GM10248 (cell line): ENCODE measurements around the gene DKK3.

Experiments
- CTCF ChIA-PET: fragments of 300-600 bp; sonication (Branson Sonifier 250); formaldehyde crosslinking; extraction: SDS; loops from one replicate; lab custom pipeline; 2021; ENCODE audit warnings: antibody characterized with exemption; lab: Yijun Ruan, JAX
- POLR2A ChIA-PET: fragments of 350-650 bp; sonication (Branson Sonifier 250); formaldehyde crosslinking; extraction: SDS; loops from one replicate; lab custom pipeline; 2020; ENCODE audit warnings: antibody characterized with exemption; lab: Yijun Ruan, JAX
- DNase-seq: peaks from one replicate; pipeline ENCODE4 v3.0.0; 2012; ENCODE audit errors: extremely low spot score
- TF ChIP-seq, protein P1 (sequence below): IDR thresholded peaks from 2 replicates; pipeline ENCODE4 v1.5.1; 2012; ENCODE audit warnings: mild to moderate bottlenecking, low read depth; ENCODE audit errors: extremely low read depth, missing control alignments, control extremely low read depth

DKK3 gene

DNA sequence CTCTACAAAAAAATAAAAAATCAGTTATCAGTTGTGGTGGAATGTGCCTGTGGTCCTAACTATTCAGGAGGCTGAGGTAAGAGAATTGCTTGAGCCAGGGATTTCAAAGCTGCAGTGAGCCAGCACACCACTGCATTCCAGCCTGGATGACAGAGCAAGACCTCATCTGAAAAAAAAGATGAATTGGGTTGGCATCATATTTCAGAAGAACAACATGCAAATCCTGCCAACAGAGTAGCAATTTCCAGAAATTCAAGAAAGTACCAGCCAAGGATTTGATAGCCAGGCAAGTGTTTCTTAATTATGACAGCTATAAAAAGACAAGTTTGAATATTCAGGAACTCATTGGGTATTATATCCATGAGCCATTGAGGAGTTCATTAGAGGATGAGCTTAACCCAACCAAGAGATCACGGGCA is 91.4 kb downstream of the DKK3 start:
- TF ChIP-seq, protein P1, sequence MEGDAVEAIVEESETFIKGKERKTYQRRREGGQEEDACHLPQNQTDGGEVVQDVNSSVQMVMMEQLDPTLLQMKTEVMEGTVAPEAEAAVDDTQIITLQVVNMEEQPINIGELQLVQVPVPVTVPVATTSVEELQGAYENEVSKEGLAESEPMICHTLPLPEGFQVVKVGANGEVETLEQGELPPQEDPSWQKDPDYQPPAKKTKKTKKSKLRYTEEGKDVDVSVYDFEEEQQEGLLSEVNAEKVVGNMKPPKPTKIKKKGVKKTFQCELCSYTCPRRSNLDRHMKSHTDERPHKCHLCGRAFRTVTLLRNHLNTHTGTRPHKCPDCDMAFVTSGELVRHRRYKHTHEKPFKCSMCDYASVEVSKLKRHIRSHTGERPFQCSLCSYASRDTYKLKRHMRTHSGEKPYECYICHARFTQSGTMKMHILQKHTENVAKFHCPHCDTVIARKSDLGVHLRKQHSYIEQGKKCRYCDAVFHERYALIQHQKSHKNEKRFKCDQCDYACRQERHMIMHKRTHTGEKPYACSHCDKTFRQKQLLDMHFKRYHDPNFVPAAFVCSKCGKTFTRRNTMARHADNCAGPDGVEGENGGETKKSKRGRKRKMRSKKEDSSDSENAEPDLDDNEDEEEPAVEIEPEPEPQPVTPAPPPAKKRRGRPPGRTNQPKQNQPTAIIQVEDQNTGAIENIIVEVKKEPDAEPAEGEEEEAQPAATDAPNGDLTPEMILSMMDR = no peak
- ChIA-PET CTCF (no interaction called here), POLR2A (no interaction called here)
- no peak for DNase-seq

- ChIA-PET CTCF (no interaction called here), POLR2A (no interaction called here)
- DNase-seq = no peak
- TF ChIP-seq, protein P1 = no peak
Measured at GRCh38 chr11:11915625-11916024, 92.8 kb downstream of the DKK3 start.

DNA sequence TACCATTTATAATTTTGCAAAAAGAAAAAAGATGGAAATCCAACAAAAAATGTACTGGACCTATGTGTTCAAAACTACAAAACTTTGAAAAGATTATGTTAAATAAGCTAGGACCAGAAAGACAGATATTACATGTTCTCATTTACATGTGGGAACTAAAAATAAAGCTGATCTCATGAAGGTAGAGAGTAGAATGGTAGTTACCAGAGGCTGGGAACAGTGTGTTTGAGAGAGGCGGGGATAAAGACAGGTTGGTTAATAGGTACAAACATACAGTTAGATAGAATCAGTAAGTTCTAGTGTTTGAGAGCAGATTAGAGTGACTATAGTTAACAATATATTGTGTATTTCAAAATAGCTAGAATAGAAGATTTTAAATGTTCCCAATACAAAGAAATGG is 95.0 kb downstream of the DKK3 start:
- POLR2A ChIA-PET = no interaction called here
- no peak for DNase-seq
- TF ChIP-seq, protein P1 = no peak
- CTCF ChIA-PET = no interaction called here
